HL-60 (cell line): Measurements from ENCODE around the gene GIMAP5.

Experiments
- GABPA ChIP-seq: IDR thresholded peaks from 2 replicates; pipeline ENCODE4 v1.6.1; 2012; ENCODE audit warnings: low read depth
- POLR2AphosphoS5 ChIP-seq: IDR thresholded peaks from 2 replicates; pipeline ENCODE4 v1.6.1; 2012; ENCODE audit warnings: low read depth
- REST ChIP-seq: IDR thresholded peaks from 2 replicates; pipeline ENCODE4 v1.6.1; 2012; ENCODE audit warnings: low read depth; ENCODE audit not compliant: insufficient replicate concordance
- TF ChIP-seq, protein P1 (sequence below): IDR thresholded peaks from one replicate; pipeline ENCODE4 v1.5.1; 2011; ENCODE audit warnings: low read length, control low read depth, inconsistent platforms; ENCODE audit not compliant: insufficient read depth

GRCh38 chr7:150736864-150737263 is 354 bp upstream of the GIMAP5 start:
- TF ChIP-seq, protein P1, sequence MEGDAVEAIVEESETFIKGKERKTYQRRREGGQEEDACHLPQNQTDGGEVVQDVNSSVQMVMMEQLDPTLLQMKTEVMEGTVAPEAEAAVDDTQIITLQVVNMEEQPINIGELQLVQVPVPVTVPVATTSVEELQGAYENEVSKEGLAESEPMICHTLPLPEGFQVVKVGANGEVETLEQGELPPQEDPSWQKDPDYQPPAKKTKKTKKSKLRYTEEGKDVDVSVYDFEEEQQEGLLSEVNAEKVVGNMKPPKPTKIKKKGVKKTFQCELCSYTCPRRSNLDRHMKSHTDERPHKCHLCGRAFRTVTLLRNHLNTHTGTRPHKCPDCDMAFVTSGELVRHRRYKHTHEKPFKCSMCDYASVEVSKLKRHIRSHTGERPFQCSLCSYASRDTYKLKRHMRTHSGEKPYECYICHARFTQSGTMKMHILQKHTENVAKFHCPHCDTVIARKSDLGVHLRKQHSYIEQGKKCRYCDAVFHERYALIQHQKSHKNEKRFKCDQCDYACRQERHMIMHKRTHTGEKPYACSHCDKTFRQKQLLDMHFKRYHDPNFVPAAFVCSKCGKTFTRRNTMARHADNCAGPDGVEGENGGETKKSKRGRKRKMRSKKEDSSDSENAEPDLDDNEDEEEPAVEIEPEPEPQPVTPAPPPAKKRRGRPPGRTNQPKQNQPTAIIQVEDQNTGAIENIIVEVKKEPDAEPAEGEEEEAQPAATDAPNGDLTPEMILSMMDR = no peak
- TF ChIP-seq REST (no peak), GABPA (no peak), POLR2AphosphoS5 (no peak)
